ENCODE measurements around the gene MMP11.
A peak's percentile ranks its signal among the peaks of the same experiment; 100 is the strongest.
"Not testable (repeated sequence)": the region's sequence is repeated elsewhere in the genome, so short reads cannot be mapped to it uniquely, and the experiment has no call there.

MMP11 gene

GRCh38 chr22:23772649-23773473 lies at the start of gene MMP11:
Gene MMP11 (plus strand): TSS chr22:23772849. CDS start chr22:23772871, 22 bp downstream.
- H3K27ac ChIP-seq (ENCODE audit: low read length) = no peak within 1 kb of the TSS
- peak within 1 kb of the TSS; percentile 28 for H3K9ac ChIP-seq (ENCODE audit: low read length)
- peaks cover 3% of the 10 kb centered on the region for H3K4me1 ChIP-seq (ENCODE audit: control insufficient read depth, low read depth, low read length)
- H3K27me3 ChIP-seq (ENCODE audit: control insufficient read depth, insufficient read depth, low read length) = peaks cover 28% of the 10 kb centered on the region
- no peaks in the 10 kb centered on the region for H3K36me3 ChIP-seq (ENCODE audit: control insufficient read depth, low read depth, low read length)
- H3K9me3 ChIP-seq (ENCODE audit: control insufficient read depth, low read depth, low read length) = no peaks in the 10 kb centered on the region
- peak within 1 kb of the TSS; percentile 69 for H3K4me3 ChIP-seq (ENCODE audit: low read length)

- not testable (repeated sequence) for H3K27ac ChIP-seq (ENCODE audit: low read length); H3K4me3 ChIP-seq (ENCODE audit: low read length); H3K9ac ChIP-seq (ENCODE audit: low read length); H3K36me3 ChIP-seq (ENCODE audit: control insufficient read depth, low read depth, low read length); H3K4me1 ChIP-seq (ENCODE audit: control insufficient read depth, low read depth, low read length); H3K27me3 ChIP-seq (ENCODE audit: control insufficient read depth, insufficient read depth, low read length); H3K9me3 ChIP-seq (ENCODE audit: control insufficient read depth, low read depth, low read length)
Measured at GRCh38 chr22:23728108-23728507, 44.5 kb upstream of the MMP11 start.

- H3K27me3 ChIP-seq (ENCODE audit: control insufficient read depth, insufficient read depth, low read length) = no peaks in the 10 kb centered on the region
- no peaks in the 10 kb centered on the region for H3K4me1 ChIP-seq (ENCODE audit: control insufficient read depth, low read depth, low read length)
- H3K9ac ChIP-seq (ENCODE audit: low read length) = no peak overlapping the region
- H3K9me3 ChIP-seq (ENCODE audit: control insufficient read depth, low read depth, low read length) = no peaks in the 10 kb centered on the region
- H3K4me3 ChIP-seq (ENCODE audit: low read length) = no peak overlapping the region
- no peaks in the 10 kb centered on the region for H3K36me3 ChIP-seq (ENCODE audit: control insufficient read depth, low read depth, low read length)
- no peak overlapping the region for H3K27ac ChIP-seq (ENCODE audit: low read length)
Measured at GRCh38 chr22:23737696-23738095, 35.0 kb upstream of the MMP11 start.

GRCh38 chr22:23742505-23743264 lies 30.0 kb upstream of the MMP11 start:
- peaks cover 16% of the 10 kb centered on the region for H3K36me3 ChIP-seq (ENCODE audit: control insufficient read depth, low read depth, low read length)
- H3K27me3 ChIP-seq (ENCODE audit: control insufficient read depth, insufficient read depth, low read length) = no peaks in the 10 kb centered on the region
- H3K9ac ChIP-seq (ENCODE audit: low read length) = no peak overlapping the region
- H3K27ac ChIP-seq (ENCODE audit: low read length) = no peak overlapping the region
- H3K4me3 ChIP-seq (ENCODE audit: low read length) = no peak overlapping the region
- no peaks in the 10 kb centered on the region for H3K4me1 ChIP-seq (ENCODE audit: control insufficient read depth, low read depth, low read length)
- H3K9me3 ChIP-seq (ENCODE audit: control insufficient read depth, low read depth, low read length) = no peaks in the 10 kb centered on the region

GRCh38 chr22:23743303-23743705 lies 29.3 kb upstream of the MMP11 start:
- Histone ChIP-seq H3K27ac (ENCODE audit: low read length) (no peak overlapping the region), H3K36me3 (ENCODE audit: control insufficient read depth, low read depth, low read length) (peaks cover 16% of the 10 kb centered on the region), H3K4me3 (ENCODE audit: low read length) (no peak overlapping the region), H3K9ac (ENCODE audit: low read length) (no peak overlapping the region), H3K9me3 (ENCODE audit: control insufficient read depth, low read depth, low read length) (no peaks in the 10 kb centered on the region), H3K27me3 (ENCODE audit: control insufficient read depth, insufficient read depth, low read length) (no peaks in the 10 kb centered on the region), H3K4me1 (ENCODE audit: control insufficient read depth, low read depth, low read length) (no peaks in the 10 kb centered on the region)

GRCh38 chr22:23744001-23744400 lies 28.6 kb upstream of the MMP11 start:
- H3K27ac ChIP-seq (ENCODE audit: low read length) = no peak overlapping the region
- H3K4me3 ChIP-seq (ENCODE audit: low read length) = no peak overlapping the region
- no peak overlapping the region for H3K9ac ChIP-seq (ENCODE audit: low read length)
- peaks cover 16% of the 10 kb centered on the region for H3K36me3 ChIP-seq (ENCODE audit: control insufficient read depth, low read depth, low read length)
- H3K9me3 ChIP-seq (ENCODE audit: control insufficient read depth, low read depth, low read length) = no peaks in the 10 kb centered on the region
- H3K27me3 ChIP-seq (ENCODE audit: control insufficient read depth, insufficient read depth, low read length) = no peaks in the 10 kb centered on the region
- no peaks in the 10 kb centered on the region for H3K4me1 ChIP-seq (ENCODE audit: control insufficient read depth, low read depth, low read length)

- H3K9ac ChIP-seq (ENCODE audit: low read length) = no peak overlapping the region
Measured at GRCh38 chr22:23744485-23744884, 28.2 kb upstream of the MMP11 start.

GRCh38 chr22:23745791-23746190 lies 26.9 kb upstream of the MMP11 start:
- no peak overlapping the region for H3K27ac ChIP-seq (ENCODE audit: low read length)
- H3K4me3 ChIP-seq (ENCODE audit: low read length) = no peak overlapping the region
- no peak overlapping the region for H3K9ac ChIP-seq (ENCODE audit: low read length)
- H3K27me3 ChIP-seq (ENCODE audit: control insufficient read depth, insufficient read depth, low read length) = no peaks in the 10 kb centered on the region
- H3K36me3 ChIP-seq (ENCODE audit: control insufficient read depth, low read depth, low read length) = peaks cover 16% of the 10 kb centered on the region
- H3K4me1 ChIP-seq (ENCODE audit: control insufficient read depth, low read depth, low read length) = no peaks in the 10 kb centered on the region
- no peaks in the 10 kb centered on the region for H3K9me3 ChIP-seq (ENCODE audit: control insufficient read depth, low read depth, low read length)

More at GRCh38 chr22:23744485-23744884, 28.2 kb upstream of the MMP11 start:
- Histone ChIP-seq H3K27me3 (ENCODE audit: control insufficient read depth, insufficient read depth, low read length) (no peaks in the 10 kb centered on the region), H3K9me3 (ENCODE audit: control insufficient read depth, low read depth, low read length) (no peaks in the 10 kb centered on the region), H3K4me3 (ENCODE audit: low read length) (no peak overlapping the region), H3K36me3 (ENCODE audit: control insufficient read depth, low read depth, low read length) (peaks cover 16% of the 10 kb centered on the region), H3K27ac (ENCODE audit: low read length) (no peak overlapping the region), H3K4me1 (ENCODE audit: control insufficient read depth, low read depth, low read length) (no peaks in the 10 kb centered on the region)

GRCh38 chr22:23749841-23750301 lies 22.8 kb upstream of the MMP11 start:
- no peaks in the 10 kb centered on the region for H3K27me3 ChIP-seq (ENCODE audit: control insufficient read depth, insufficient read depth, low read length)

GRCh38 chr22:23750367-23750713 lies 22.3 kb upstream of the MMP11 start:
- H3K9me3 ChIP-seq (ENCODE audit: control insufficient read depth, low read depth, low read length) = no peaks in the 10 kb centered on the region
- H3K4me3 ChIP-seq (ENCODE audit: low read length) = peak overlapping the region; percentile 82
- H3K4me1 ChIP-seq (ENCODE audit: control insufficient read depth, low read depth, low read length) = no peaks in the 10 kb centered on the region

More at GRCh38 chr22:23749841-23750301, 22.8 kb upstream of the MMP11 start:
- peak overlapping the region; percentile 82 for H3K4me3 ChIP-seq (ENCODE audit: low read length)
- no peak overlapping the region for H3K9ac ChIP-seq (ENCODE audit: low read length)
- H3K36me3 ChIP-seq (ENCODE audit: control insufficient read depth, low read depth, low read length) = peaks cover under 1% of the 10 kb centered on the region
- no peaks in the 10 kb centered on the region for H3K4me1 ChIP-seq (ENCODE audit: control insufficient read depth, low read depth, low read length)
- no peak overlapping the region for H3K27ac ChIP-seq (ENCODE audit: low read length)
- no peaks in the 10 kb centered on the region for H3K9me3 ChIP-seq (ENCODE audit: control insufficient read depth, low read depth, low read length)

GRCh38 chr22:23750714-23751440 lies 21.8 kb upstream of the MMP11 start, which contains the start of gene ZNF70:
Gene ZNF70 (minus strand): TSS chr22:23751112. CDS start chr22:23745140, 5,972 bp downstream.
- H3K4me3 ChIP-seq (ENCODE audit: low read length) = peak within 1 kb of the TSS; percentile 90
- H3K36me3 ChIP-seq (ENCODE audit: control insufficient read depth, low read depth, low read length) = no peaks in the 10 kb centered on the region
- no peaks in the 10 kb centered on the region for H3K4me1 ChIP-seq (ENCODE audit: control insufficient read depth, low read depth, low read length)
- peak within 1 kb of the TSS; percentile 82 for H3K27ac ChIP-seq (ENCODE audit: low read length)
- no peaks in the 10 kb centered on the region for H3K27me3 ChIP-seq (ENCODE audit: control insufficient read depth, insufficient read depth, low read length)
- H3K9me3 ChIP-seq (ENCODE audit: control insufficient read depth, low read depth, low read length) = no peaks in the 10 kb centered on the region
- peak within 1 kb of the TSS; percentile 86 for H3K9ac ChIP-seq (ENCODE audit: low read length)

More at GRCh38 chr22:23750367-23750713, 22.3 kb upstream of the MMP11 start:
- no peaks in the 10 kb centered on the region for H3K27me3 ChIP-seq (ENCODE audit: control insufficient read depth, insufficient read depth, low read length)
- H3K9ac ChIP-seq (ENCODE audit: low read length) = peak overlapping the region; percentile 54
- no peaks in the 10 kb centered on the region for H3K36me3 ChIP-seq (ENCODE audit: control insufficient read depth, low read depth, low read length)
- no peak overlapping the region for H3K27ac ChIP-seq (ENCODE audit: low read length)
